NCI-H82 (cell line): Measurements from ENCODE around the gene PLCH1.

ENCODE experiments used
- DNase-seq: peaks from one replicate; lab custom pipeline; 2025; lab: John Stamatoyannopoulos, UW

PLCH1 gene

GRCh38 chr3:155746703-155747102, 1.8 kb upstream of the PLCH1 start:
- peak; percentile 28 for DNase-seq

GRCh38 chr3:155745795-155746550, 1.1 kb upstream of the PLCH1 start:
- DNase-seq: peak; percentile 82

- DNase-seq: peak; percentile 88
Measured at GRCh38 chr3:155744010-155744625, 753 bp downstream of the PLCH1 start.

GRCh38 chr3:155743606-155744005, 1.3 kb downstream of the PLCH1 start:
- no peak for DNase-seq

GRCh38 chr3:155742349-155742965, 2.4 kb downstream of the PLCH1 start:
- DNase-seq: no peak

DNA sequence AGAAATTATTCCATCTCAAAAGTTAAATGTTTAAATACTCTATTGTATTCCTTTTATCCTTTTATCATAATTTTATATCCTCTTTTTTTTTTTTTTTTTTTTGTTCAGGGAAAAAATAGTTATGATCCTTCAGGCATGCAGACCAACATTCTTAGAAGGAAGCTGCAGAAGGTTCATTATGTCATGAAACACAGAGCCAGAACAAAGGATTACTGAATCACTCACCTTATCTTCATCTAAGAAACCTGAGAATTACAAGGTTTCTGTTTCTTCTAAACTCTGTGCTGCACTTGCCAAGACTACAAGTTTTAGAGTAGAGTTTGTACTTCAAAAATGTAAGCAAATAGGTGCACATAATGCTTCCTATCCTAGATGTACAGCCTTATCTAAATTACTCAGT, 3.3 kb downstream of the PLCH1 start:
- no peak for DNase-seq

- no peak for DNase-seq
Measured at GRCh38 chr3:155741101-155741500, 3.8 kb downstream of the PLCH1 start.

DNA sequence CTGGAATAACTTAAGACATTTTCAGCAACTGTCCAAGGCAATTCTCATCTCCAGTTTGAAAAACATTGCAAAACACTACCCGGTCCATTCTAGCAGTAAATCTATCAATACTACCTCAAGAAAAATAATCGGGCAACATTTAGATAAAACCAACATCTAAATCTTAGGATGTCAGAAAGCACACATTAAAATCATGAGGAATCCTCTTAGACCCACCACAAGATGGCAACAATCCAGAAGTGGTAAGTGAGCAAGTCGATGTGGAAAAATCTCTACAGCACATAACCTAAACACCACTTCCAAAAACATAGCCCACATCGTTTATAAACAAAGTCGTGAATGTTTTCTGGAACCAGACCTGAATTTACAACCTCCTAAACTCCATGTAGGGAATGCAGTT, 5.7 kb downstream of the PLCH1 start:
- peak; percentile 49 for DNase-seq

GRCh38 chr3:155738580-155739076, 6.2 kb downstream of the PLCH1 start:
- no peak for DNase-seq

DNA sequence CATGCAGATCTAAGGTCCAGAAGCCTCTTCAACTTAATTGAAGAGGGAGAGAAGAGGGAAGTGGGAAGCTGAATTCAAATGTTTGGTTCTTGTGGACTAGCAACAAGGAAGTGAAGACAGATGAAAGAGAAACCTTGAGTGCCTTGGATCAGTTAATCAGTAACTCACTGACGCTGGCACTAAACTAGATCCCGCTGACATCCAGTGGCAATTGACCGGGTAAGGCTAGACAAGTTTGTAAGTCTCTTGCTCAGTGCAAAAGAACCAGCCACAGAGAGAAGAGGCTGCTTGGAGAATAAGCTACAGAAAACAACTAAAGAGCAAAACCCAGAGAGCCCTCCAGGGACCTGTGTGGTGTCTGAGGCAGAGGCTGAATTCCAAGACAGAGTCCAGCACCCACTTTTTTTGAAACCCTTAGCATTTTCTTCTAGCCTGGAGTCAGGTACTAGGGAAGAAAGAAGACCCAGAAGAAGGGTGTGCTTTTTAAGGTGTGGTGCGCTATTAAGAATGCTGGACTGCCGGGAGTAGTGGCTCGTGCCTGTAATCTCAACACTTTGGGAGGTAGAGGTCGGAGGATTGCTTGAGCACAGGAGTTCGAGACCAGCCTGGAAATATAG, 6.9 kb downstream of the PLCH1 start:
- no peak for DNase-seq

GRCh38 chr3:155736381-155736780, 8.5 kb downstream of the PLCH1 start:
- no peak for DNase-seq

DNA sequence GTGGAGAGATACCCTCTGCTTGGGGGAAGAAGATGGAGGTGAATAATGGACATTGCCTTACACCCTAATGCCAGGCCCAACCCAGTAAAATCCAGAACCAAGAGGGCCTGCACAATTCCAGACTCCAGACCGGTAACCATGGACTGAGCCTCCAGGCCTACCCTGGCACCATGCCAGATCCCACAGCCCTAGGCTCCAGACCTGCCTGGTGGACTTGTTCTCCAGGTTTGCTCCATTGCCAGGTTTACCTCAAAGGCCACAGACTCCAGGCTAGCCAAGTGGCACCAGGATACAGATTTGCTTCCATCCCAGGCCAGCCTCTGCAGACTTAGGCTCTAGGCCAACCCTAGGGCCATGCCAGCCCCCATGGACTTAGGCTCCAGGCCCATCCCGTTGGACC, 14.0 kb downstream of the PLCH1 start:
- DNase-seq: no peak

GRCh38 chr3:155727836-155728235, 17.0 kb downstream of the PLCH1 start:
- DNase-seq: no peak

GRCh38 chr3:155714295-155714718, 30.6 kb downstream of the PLCH1 start:
- peak; percentile 73 for DNase-seq

GRCh38 chr3:155712008-155712407, 32.9 kb downstream of the PLCH1 start:
- no peak for DNase-seq

- DNase-seq: no peak
Measured at GRCh38 chr3:155704771-155705559, 39.9 kb downstream of the PLCH1 start.

GRCh38 chr3:155704061-155704460, 40.8 kb downstream of the PLCH1 start:
- no peak for DNase-seq

DNA sequence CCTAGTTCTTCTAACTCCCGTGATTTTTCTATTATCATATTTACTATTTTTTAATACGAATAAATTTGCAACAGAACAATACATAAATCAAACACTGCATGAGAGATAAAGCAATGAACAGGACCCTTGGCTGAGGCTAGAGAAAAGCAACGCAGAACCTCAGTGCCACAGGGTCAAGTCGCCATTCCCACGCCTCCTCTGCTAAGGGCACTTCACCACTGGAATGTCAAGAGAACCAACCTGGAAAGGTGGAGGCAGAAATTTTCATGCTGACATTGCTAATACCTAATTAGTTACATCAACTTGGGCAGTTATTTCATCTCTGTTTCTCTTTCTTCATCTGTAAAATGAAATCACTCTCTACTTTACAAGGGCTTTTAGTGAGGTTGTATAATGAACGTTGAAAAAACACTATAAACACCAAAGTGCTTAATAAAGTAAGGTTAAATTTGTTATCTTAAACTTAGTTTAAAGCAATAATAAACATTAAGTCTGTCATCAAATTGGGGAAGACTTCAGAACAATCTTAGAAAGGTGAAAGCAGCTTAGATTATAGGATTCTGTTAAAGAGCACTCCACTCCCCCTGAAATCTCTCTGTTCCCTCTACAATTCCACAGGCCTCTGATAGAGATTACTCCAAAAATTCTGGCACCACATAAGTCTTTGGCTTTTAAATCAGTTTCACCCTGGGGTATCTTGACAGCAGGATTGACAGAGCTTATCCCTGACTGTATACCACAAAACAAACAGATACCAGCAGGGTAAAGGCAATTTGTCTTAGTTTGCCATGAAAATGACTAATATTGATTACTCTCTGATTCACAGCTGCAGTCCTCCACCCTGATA, 41.9 kb downstream of the PLCH1 start:
- peak; percentile 24 for DNase-seq

DNA sequence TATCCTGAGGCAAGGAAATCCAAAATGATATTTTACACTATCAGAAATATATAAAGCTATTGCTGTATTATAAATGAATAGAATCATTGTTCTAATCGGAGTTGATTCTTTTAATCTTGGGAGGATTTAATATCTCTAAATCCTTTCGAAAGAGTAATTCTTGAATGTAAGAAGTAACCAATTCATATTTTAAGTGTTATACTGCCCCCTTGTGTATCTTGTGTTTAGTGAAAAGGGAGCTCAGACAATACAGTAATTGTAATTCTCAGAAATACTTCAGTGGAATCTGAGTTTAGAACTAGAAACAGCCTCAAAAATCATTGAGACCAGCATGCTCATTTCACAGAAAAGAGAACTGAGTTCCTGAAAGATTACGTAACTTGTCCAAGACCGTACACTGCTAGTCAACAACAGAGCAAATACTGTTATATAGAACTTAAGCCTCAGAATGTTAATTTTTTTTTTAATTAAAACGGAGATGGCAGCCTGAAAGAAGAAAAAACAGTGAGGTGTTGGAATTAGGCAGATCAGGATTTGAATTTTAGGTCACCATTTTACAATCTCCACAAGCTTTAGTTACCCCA, 42.9 kb downstream of the PLCH1 start:
- peak; percentile 91 for DNase-seq

- DNase-seq: no peak
Measured at GRCh38 chr3:155697542-155697941, 47.3 kb downstream of the PLCH1 start.

GRCh38 chr3:155690921-155691320, 54.0 kb downstream of the PLCH1 start:
- no peak for DNase-seq
